GM19193 (cell line): ENCODE measurements around the gene NKPD1.

ENCODE experiments used
- POLR2A ChIP-seq: IDR thresholded peaks from 4 replicates; pipeline ENCODE4 v1.6.1; 2011; ENCODE audit not compliant: insufficient read depth, insufficient read length; ENCODE audit errors: extremely low read depth

NKPD1 gene

GRCh38 chr19:45140533-45140932, 20.2 kb downstream of the NKPD1 start:
- TF ChIP-seq POLR2A: no peak

DNA sequence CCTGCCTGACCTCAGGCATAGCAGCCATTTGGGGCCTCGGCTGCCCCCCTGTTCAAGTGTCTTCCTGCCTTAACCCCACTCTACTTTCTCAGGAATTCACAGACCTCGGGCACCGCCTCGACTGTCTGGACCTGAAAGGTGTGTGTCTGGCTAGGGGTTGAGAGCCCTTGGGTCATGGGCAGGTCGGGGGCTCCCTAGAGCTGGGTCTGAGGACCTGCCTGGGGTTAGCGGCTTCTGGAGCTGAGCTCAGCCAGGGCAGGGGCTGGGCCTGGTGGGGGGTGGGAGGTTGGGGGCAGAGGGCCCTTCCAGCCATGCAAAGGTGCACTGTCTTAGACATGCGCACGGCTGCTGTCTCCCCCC, 20.7 kb downstream of the NKPD1 start:
- no peak for TF ChIP-seq POLR2A

DNA sequence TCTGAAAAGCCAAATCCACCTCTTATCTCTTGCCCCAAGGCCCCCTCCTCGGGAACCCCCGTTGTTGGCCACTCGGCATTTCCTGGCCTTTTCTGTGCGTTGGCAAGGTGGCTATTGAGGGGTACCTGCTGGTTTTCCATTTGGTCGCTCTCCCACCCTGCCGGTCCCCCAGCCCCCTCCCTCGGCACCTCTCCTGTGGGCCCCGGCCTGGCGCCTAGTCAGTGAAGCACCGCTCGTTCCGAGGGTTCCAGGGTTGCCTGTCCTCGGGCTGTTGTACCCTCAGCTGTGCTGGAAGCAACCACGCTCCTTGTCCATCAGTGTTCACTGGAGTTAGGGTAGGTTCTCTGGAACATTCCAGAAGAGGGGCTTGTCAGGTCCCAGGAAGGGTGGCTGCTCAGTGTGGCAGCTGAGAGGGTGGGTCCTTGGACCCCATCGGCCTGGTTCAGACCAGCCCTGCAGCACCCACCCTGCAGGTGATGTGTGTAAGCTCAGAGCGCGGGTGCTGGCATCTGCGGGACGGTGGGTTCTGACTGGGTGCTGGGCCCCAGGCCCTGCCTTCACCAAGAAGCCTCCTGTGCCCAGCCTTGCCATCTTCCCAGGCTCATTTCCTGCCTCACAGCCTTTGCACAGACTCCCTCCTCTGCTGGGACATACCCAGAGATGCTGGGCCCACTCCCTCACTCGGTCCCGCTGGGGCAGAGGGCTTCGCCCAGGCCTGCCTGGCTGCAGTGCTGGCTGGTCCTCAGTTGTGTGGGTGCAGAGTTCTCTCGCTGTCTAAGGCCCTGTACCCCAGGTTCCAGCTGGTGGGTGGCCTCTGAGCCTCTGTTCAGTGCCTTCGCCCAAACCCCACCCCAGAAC, 21.3 kb downstream of the NKPD1 start:
- TF ChIP-seq POLR2A: no peak

- TF ChIP-seq POLR2A: no peak
These were observed 22.5 kb downstream of the NKPD1 start for GRCh38 chr19:45138303-45138751.

- peak; percentile 59 for TF ChIP-seq POLR2A
These were observed 23.5 kb downstream of the NKPD1 start for GRCh38 chr19:45137179-45137761.

DNA sequence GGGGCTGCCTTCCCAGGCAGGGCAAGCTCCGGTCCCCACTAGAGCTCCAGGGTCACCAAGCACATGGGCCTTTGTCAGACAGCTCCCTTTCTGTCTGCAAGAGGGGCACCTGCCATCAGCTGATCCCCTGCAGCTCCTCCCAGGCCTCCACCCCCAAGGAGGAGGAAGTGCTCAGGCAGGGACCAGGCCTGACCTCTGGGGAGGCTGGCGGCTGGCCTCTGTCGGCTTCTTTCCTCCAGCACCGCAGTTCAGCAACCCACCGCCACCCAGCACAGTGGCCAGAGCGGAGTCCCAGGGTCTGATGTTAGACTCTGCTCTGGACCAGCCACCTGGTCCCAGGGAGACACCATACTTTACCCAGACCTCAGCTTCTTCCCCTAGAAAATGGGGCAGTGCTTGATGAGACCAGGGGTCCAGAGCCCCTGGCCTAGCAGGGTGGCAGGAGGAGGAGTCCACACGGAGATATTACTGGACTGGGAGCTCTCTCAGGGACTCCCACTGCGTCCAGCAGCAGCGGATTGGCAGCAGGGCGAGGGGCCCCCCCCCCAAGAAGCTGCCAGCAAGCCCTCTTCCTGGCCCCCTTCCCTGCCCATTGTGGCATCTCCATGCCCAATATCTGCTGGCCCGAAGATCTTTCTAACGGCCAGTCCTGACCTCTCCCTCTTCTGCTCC, 24.1 kb downstream of the NKPD1 start:
- peak; percentile 51 for TF ChIP-seq POLR2A

DNA sequence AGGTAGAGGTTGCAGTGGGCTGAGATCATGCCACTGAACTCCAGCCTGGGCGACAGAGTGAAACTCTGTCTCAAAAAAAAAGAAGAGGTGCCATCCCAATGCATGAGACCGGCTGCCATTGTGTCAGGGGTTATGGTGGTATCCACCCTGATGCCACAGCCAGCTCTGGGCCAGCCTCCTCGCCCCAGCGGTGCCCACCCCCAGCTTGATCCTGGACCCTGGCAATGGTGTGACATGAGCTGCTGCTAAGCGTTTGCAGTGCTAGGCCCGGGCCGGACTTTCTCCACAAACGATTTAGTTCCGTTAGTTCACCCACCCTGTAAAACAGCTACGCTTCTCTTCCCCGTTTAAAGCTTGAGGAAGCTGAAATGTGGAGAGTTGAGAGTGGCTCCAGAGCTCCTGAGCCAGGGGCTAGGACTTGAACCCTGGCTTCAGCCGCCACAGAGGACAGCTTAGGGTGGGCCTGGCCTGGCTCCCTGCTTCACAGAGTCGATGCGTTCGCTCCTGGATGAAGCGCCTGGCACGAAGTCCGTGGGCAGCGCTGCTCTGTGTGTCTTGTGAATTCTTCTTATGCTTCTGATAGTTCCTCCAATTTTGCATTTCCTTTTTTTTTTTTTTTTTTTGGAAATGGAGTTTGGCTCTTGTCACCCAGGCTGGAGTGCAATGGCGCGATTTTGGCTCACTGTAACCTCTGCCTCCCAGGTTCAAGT, 25.5 kb downstream of the NKPD1 start:
- no peak for TF ChIP-seq POLR2A

DNA sequence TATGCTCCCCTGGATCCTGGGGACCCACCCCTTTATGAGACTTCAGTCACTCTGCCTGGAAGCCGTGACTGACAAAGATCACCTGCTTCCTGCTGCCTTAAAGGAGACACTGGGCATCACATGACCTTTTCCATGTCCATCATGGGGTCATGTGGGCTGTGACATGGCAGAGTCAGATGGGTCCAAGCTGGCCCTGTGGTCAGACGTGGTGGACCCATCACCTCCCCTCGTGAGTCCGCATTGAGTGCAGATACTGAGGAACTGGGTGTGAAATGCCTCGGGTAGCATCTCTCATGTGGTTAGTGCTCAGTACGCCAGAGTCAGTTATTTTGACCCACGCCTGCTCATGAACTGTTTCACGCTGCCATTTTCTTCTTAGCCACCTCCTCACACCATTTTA, 27.1 kb downstream of the NKPD1 start:
- no peak for TF ChIP-seq POLR2A

DNA sequence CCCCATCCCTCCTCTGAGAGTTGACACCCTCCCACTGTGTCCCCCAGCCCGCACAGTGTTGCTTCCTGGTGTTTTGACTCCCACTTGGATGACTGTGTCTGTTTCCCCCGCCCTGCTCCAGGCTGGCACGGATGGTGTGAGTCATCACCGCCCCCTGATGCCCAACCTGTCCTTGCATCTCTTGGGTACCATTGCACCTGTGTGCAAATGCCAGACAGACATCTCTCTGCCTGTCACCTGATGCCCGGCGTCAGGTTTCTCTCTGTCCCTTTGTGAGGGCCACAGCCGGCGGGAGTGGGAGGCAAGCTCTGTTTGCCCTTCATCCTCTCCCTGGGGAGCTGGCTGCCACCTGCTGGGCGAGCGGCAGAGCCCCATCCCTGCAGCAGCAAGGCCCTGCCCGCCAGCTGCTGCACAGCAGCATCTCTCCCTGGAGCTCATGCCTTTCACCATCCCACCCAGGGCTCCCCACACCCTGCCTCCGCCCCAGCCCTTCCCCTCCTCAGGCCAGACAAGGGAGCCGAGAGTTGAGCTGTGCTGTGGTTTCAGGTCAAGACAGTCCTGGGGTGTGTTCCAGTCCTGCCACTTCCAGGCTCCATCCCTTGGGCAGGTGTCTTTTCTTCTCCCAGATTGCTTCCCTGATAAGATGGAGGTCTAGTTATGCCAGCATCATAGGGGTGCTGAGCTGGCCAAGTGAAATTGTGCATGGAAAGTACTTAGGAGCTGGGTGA, 29.7 kb downstream of the NKPD1 start:
- no peak for TF ChIP-seq POLR2A

- no peak for TF ChIP-seq POLR2A
These were observed 30.5 kb downstream of the NKPD1 start for GRCh38 chr19:45130236-45130635.

DNA sequence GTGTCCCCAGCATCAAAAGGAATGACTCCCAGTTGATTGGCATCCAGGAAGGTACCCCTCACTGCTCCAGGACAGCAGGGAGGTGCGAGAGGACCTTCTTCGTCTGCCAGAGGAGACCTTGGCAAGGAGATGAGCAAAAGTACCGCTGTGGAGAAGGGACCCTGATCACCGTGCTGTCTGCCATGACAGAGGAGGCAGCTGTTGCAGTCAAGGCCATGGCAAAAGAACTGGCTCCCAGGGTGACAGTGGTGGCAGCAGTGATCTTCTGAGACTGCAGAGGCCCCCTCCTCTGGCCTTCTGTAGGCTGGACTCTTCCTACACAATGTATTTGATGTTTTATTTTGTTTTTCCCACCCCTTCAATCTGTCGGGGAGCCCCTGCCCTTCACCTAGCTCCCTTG, 32.0 kb downstream of the NKPD1 start:
- no peak for TF ChIP-seq POLR2A

GRCh38 chr19:45128146-45128545, 32.6 kb downstream of the NKPD1 start:
- no peak for TF ChIP-seq POLR2A

GRCh38 chr19:45126654-45127053, 34.1 kb downstream of the NKPD1 start:
- no peak for TF ChIP-seq POLR2A

- TF ChIP-seq POLR2A: no peak
These were observed 34.7 kb downstream of the NKPD1 start for GRCh38 chr19:45125975-45126493.

DNA sequence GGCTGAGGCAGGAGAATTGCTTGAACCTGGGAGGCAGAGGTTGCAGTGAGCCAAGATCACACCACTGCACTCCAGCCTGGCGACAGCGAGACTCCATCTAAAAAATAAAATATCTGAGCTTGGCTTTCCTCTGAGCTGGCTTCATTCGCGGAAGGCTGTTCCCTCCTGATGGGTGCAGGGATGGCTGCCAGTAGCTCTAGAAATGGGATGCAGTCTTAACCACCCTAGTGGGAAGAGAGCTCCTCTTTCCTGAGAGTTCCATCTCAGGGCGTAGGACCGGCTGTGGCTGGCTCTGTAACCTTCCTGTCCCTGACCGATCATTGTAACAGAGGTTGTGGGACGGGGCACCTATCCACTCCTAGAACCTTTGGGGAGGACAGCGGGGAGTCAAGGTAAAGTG, 35.4 kb downstream of the NKPD1 start:
- no peak for TF ChIP-seq POLR2A

- no peak for TF ChIP-seq POLR2A
These were observed 36.8 kb downstream of the NKPD1 start for GRCh38 chr19:45124021-45124420.
